Thyroid gland (tissue), 4 donors: ENCODE data around the gene PCIF1. TPM values are rescaled to one million over a fixed set of nuclear protein-coding genes. Genes with fewer than 3 reads are reported as not detected.
"Not testable (repeated sequence)": the region's sequence is repeated elsewhere in the genome, so short reads cannot be mapped to it uniquely, and the experiment has no call there.

Experiments
- DNase-seq, 2 donors: peaks; one replicate each; pipeline ENCODE4 v3.0.0-alpha.2; 2019
- H3K27ac ChIP-seq, 3 donors: fragments of 200-600 bp; sonication (generic); 1 replicate in 2 of 3; 2 replicates in 1 of 3; pipeline ENCODE4 v1.5.1; 2016 to 2019; ENCODE audit warnings: mild to moderate bottlenecking in 1 of 3, moderate library complexity in 1 of 3
- H3K27me3 ChIP-seq: fragments of 200-600 bp; sonication (generic); one replicate; pipeline ENCODE4 v1.5.1; 2019
- H3K36me3 ChIP-seq, 2 donors: fragments of 200-600 bp; sonication (generic); one replicate each; pipeline ENCODE4 v1.5.1; 2016 to 2019
- H3K4me1 ChIP-seq, 2 donors: fragments of 200-600 bp; sonication (generic); one replicate each; pipeline ENCODE4 v1.5.1; 2017 to 2019
- H3K4me3 ChIP-seq, 3 donors: fragments of 200-600 bp; sonication (generic); replicated peaks in 1 of 3; 1 replicate in 2 of 3; 2 replicates in 1 of 3; pipeline ENCODE4 v1.5.1; 2016; ENCODE audit warnings: mild to moderate bottlenecking in 1 of 3
- H3K9me3 ChIP-seq: fragments of 200-600 bp; sonication (generic); one replicate; pipeline ENCODE4 v1.5.1; 2017
- CTCF ChIP-seq, 6 experiments: fragments of 200-600 bp in 3 of 6; fragments of 450-650 bp in 3 of 6; sonication (generic) in 3 of 6; IDR thresholded peaks; one replicate each; pipeline ENCODE4 v1.5.1; 2016 to 2019; ENCODE audit warnings: antibody characterized with exemption in 6 of 6, mild to moderate bottlenecking in 2 of 6, inconsistent platforms in 1 of 6, moderate library complexity in 1 of 6
- POLR2A ChIP-seq, 2 donors: fragments of 450-650 bp; IDR thresholded peaks; one replicate each; pipeline ENCODE4 v1.6.1; 2017; ENCODE audit warnings: antibody characterized with exemption in 2 of 2, mild to moderate bottlenecking in 2 of 2, moderate library complexity in 1 of 2
- WGBS, 2 donors: methylation state at CpG; one replicate each; pipeline ENCODE4 v1.1.5; 2017; 5-methylcytosine and 5-hydroxymethylcytosine counted together
- intact Hi-C: fragments of 100-400 bp; cut with DNase I; formaldehyde crosslinking; loops from one replicate; pipeline ENCODE4 v1.15.1; 2023
- total RNA-seq, 4 donors: library from RNA; depleted of rRNA; stranded (reverse); fragments of >200 nt; gene quantifications; one replicate each; pipeline ENCODE4 v1.2.3, GENCODE V29; 2016

The PCIF1 gene
- total RNA-seq, 4 donors from 2014 or later = 28.1 to 63.6 (median 49.1) TPM

GRCh38 chr20:45952861-45953260 lies 18.4 kb downstream of the PCIF1 start:
- Histone ChIP-seq H3K36me3 (peaks cover 63 to 64% of the 10 kb centered on the region in 2 donors), H3K4me3 (no peak overlapping the region), H3K9me3 (no peaks in the 10 kb centered on the region), H3K27me3 (no peaks in the 10 kb centered on the region), H3K4me1 (peaks cover 0 to 4% of the 10 kb centered on the region in 2 donors), H3K27ac (no peak overlapping the region)
- WGBS, 2 donors = 96% methylated on average over 5 of the region's 5 CpGs
- intact Hi-C loops = no loop called here
- no peak for DNase-seq
- TF ChIP-seq POLR2A (IDR thresholded peaks at IDR 0.05) (no peak), CTCF (IDR thresholded peaks at IDR 0.05) (no peak)

- H3K27me3 ChIP-seq = no peaks in the 10 kb centered on the region
- 93 to 95% methylated on average over 9 of the region's 9 CpGs for whole genome bisulfite sequencing, 2 donors
- no peak for DNase-seq
- no peak for TF ChIP-seq POLR2A (IDR thresholded peaks at IDR 0.05)
- no peak for TF ChIP-seq CTCF (IDR thresholded peaks at IDR 0.05)
- no peak overlapping the region for H3K27ac ChIP-seq
- intact Hi-C loops = no loop called here
- H3K4me3 ChIP-seq = no peak overlapping the region
- H3K36me3 ChIP-seq = peaks cover 62% of the 10 kb centered on the region in 2 donors
- no peaks in the 10 kb centered on the region for H3K9me3 ChIP-seq
- H3K4me1 ChIP-seq = peaks cover 0 to 4% of the 10 kb centered on the region in 2 donors
Observed at GRCh38 chr20:45953672-45954071, 19.2 kb downstream of the PCIF1 start.

GRCh38 chr20:45956326-45956725 lies 21.8 kb downstream of the PCIF1 start:
- H3K36me3 ChIP-seq = peaks cover 66 to 69% of the 10 kb centered on the region in 2 donors
- H3K4me3 ChIP-seq, DNase-seq, H3K27me3 ChIP-seq, intact Hi-C loops, H3K9me3 ChIP-seq, H3K4me1 ChIP-seq, H3K27ac ChIP-seq: not testable (repeated sequence)
- WGBS, 2 donors = 94 to 96% methylated on average over 10 of the region's 10 CpGs

GRCh38 chr20:45957021-45957941 lies 22.8 kb downstream of the PCIF1 start:
- no peak for DNase-seq
- H3K4me3 ChIP-seq = no peak overlapping the region
- no peaks in the 10 kb centered on the region for H3K27me3 ChIP-seq
- H3K27ac ChIP-seq = no peak overlapping the region
- no peaks in the 10 kb centered on the region for H3K4me1 ChIP-seq
- no peaks in the 10 kb centered on the region for H3K9me3 ChIP-seq
- TF ChIP-seq CTCF (IDR thresholded peaks at IDR 0.05) (no peak), POLR2A (IDR thresholded peaks at IDR 0.05) (no peak)
- 90 to 94% methylated on average over 9 to 19 of the region's 19 CpGs for WGBS, 2 donors
- H3K36me3 ChIP-seq = peaks cover 66 to 69% of the 10 kb centered on the region in 2 donors
- intact Hi-C loops = no loop called here

GRCh38 chr20:45958593-45958992 lies 24.1 kb downstream of the PCIF1 start:
- WGBS, 2 donors = 95 to 99% methylated on average over 4 of the region's 4 CpGs
- H3K4me3 ChIP-seq = no peak overlapping the region
- DNase-seq = no peak
- H3K9me3 ChIP-seq = no peaks in the 10 kb centered on the region
- H3K4me1 ChIP-seq = no peaks in the 10 kb centered on the region
- H3K27ac ChIP-seq = no peak overlapping the region
- TF ChIP-seq POLR2A (IDR thresholded peaks at IDR 0.05) (no peak), CTCF (IDR thresholded peaks at IDR 0.05) (no peak)
- H3K27me3 ChIP-seq = no peaks in the 10 kb centered on the region
- intact Hi-C loops = no loop called here
- peaks cover 64 to 70% of the 10 kb centered on the region in 2 donors for H3K36me3 ChIP-seq
